GM12878 (cell line): ENCODE data around the gene STARD10. TPM values are rescaled to one million over a fixed set of nuclear protein-coding genes. Genes with fewer than 3 reads are reported as not detected.

Experiments
- ATAC-seq: fragments of 200-7000 bp; cut with Tn5 transposase; 3 replicates; pipeline ENCODE4 v1.9.1; 2020; ENCODE audit warnings: mild to moderate bottlenecking, moderate library complexity
- BruUV-seq: library from RNA; stranded (reverse); fragments of 400-500 nt; replicated peaks from 2 replicates; lab custom pipeline; 2021; lab: Mats Ljungman, UMichigan
- CTCF ChIA-PET: fragments of 300-600 bp; sonication (Branson Sonifier 250); formaldehyde crosslinking; extraction: SDS; loops from one replicate; lab custom pipeline; 2021; ENCODE audit warnings: inconsistent platforms; lab: Yijun Ruan, JAX
- POLR2A ChIA-PET: fragments of 350-600 bp; formaldehyde crosslinking; extraction: SDS; loops from one replicate; lab custom pipeline; 2021; ENCODE audit warnings: inconsistent platforms; lab: Charles Lee
- RAD21 ChIA-PET: fragments of 300-600 bp; sonication (Branson Sonifier 250); formaldehyde crosslinking; loops from one replicate; lab custom pipeline; 2023; ENCODE audit warnings: antibody characterized with exemption; ENCODE audit not compliant: unreplicated experiment; lab: Charles Lee
- SMC1A ChIA-PET: fragments of 300-600 bp; sonication (Branson Sonifier 250); formaldehyde crosslinking; loops from one replicate; lab custom pipeline; 2023; ENCODE audit not compliant: unreplicated experiment, uncharacterized antibody; lab: Charles Lee
- DNase-seq: peaks from one replicate; pipeline ENCODE4 v3.0.0-alpha.2; 2011; ENCODE audit warnings: low read depth, low spot score
- FAIRE-seq: peaks from 3 replicates; lab custom pipeline; 2011; peaks lifted over from hg19 to GRCh38; lab: Jason Lieb, UNC
- H2AFZ ChIP-seq: 2 replicates; pipeline ENCODE4 v1.6.0; 2011; ENCODE audit warnings: low read depth, low read length, control low read depth; ENCODE audit not compliant: control insufficient read depth
- H3K27ac ChIP-seq: 2 replicates; pipeline ENCODE4 v1.5.1; 2011; ENCODE audit warnings: control low read depth; ENCODE audit not compliant: control insufficient read depth, insufficient read depth
- H3K27me3 ChIP-seq, 2 experiments: replicated peaks in 1 of 2; 2 replicates each; pipeline versions ENCODE4 v1.6.0 to v1.6.1; 2011; ENCODE audit warnings: low read length in 1 of 2; ENCODE audit not compliant: control insufficient read depth in 2 of 2, insufficient read depth in 2 of 2
- H3K36me3 ChIP-seq, 2 experiments: 2 replicates each; pipeline ENCODE4 v1.5.1; 2011; ENCODE audit warnings: low read length in 1 of 2; ENCODE audit not compliant: control insufficient read depth in 2 of 2, insufficient read depth in 2 of 2
- H3K4me1 ChIP-seq: 2 replicates; pipeline ENCODE4 v1.6.1; 2011; ENCODE audit warnings: mild to moderate bottlenecking, low read length, moderate library complexity, mixed read lengths; ENCODE audit not compliant: control insufficient read depth, insufficient read depth
- H3K4me2 ChIP-seq: 2 replicates; pipeline ENCODE4 v1.6.0; 2011; ENCODE audit warnings: control low read depth; ENCODE audit not compliant: control insufficient read depth, insufficient read depth
- H3K4me3 ChIP-seq: fragments of 200-600 bp; sonication (generic); 2 replicates; pipeline ENCODE4 v1.5.1; 2016
- H3K79me2 ChIP-seq: 2 replicates; pipeline ENCODE4 v1.6.0; 2011; ENCODE audit warnings: low read length; ENCODE audit not compliant: control insufficient read depth, insufficient read depth
- H3K9ac ChIP-seq: 2 replicates; pipeline ENCODE4 v1.8.0; 2011; ENCODE audit warnings: low read length, control low read depth, mixed read lengths; ENCODE audit not compliant: control insufficient read depth, insufficient read depth
- H3K9me3 ChIP-seq: replicated peaks from 3 replicates; pipeline ENCODE4 v1.5.1; 2011; ENCODE audit warnings: mild to moderate bottlenecking, low read length; ENCODE audit not compliant: control insufficient read depth, insufficient read depth
- H4K20me1 ChIP-seq: 2 replicates; pipeline ENCODE4 v1.6.0; 2011; ENCODE audit not compliant: control insufficient read depth, insufficient read depth
- ATF7 ChIP-seq: fragments of 450-650 bp; IDR thresholded peaks from 2 replicates; pipeline ENCODE4 v1.6.1; 2016; ENCODE audit warnings: low read depth, mild to moderate bottlenecking
- CEBPB ChIP-seq, 2 experiments: fragments of 150-350 bp in 1 of 2; IDR thresholded peaks; 2 replicates each; pipeline ENCODE4 v1.6.1; 2012 to 2014; ENCODE audit warnings: low read depth in 2 of 2, low read length in 2 of 2, borderline replicate concordance in 1 of 2, inconsistent platforms in 1 of 2
- HCFC1 ChIP-seq: fragments of 150-350 bp; IDR thresholded peaks from 2 replicates; pipeline ENCODE4 v1.6.1; 2014; ENCODE audit warnings: low read length
- IKZF2 ChIP-seq, 2 experiments: fragments of 450-650 bp; IDR thresholded peaks; 2 replicates each; pipeline ENCODE4 v1.6.1; 2017; ENCODE audit warnings: mild to moderate bottlenecking in 2 of 2, moderate library complexity in 2 of 2
- KDM1A ChIP-seq: fragments of 200-600 bp; sonication (generic); IDR thresholded peaks from 2 replicates; pipeline ENCODE4 v1.6.1; 2016; ENCODE audit warnings: borderline replicate concordance
- SREBF1 ChIP-seq: IDR thresholded peaks from 2 replicates; pipeline ENCODE4 v1.6.1; 2012; ENCODE audit warnings: mild to moderate bottlenecking, low read length
- TCF3 ChIP-seq: IDR thresholded peaks from 2 replicates; pipeline ENCODE4 v1.6.1; 2012; ENCODE audit warnings: low read depth, mild to moderate bottlenecking, low read length, borderline replicate concordance; ENCODE audit not compliant: insufficient read depth
- ZNF217 ChIP-seq: fragments of 450-650 bp; IDR thresholded peaks from 2 replicates; pipeline ENCODE4 v1.6.1; 2017; ENCODE audit warnings: antibody characterized with exemption, mild to moderate bottlenecking
- WGBS: methylation state at CpG from one replicate; pipeline ENCODE4 v1.1.6; 2016; ENCODE audit warnings: low lambda C conversion rate; ENCODE audit not compliant: insufficient replicate concordance, insufficient coverage; ENCODE audit errors: missing lambda C conversion rate; 5-methylcytosine and 5-hydroxymethylcytosine counted together
- in situ Hi-C: fragments of 300-500 bp; cut with MboI; formaldehyde crosslinking; loops from 9 replicates; pipeline ENCODE4 v1.14.3; 2018; ENCODE audit warnings: mixed read lengths
- intact Hi-C: fragments of 100-400 bp; cut with micrococcal nuclease; formaldehyde crosslinking; loops from one replicate; pipeline ENCODE4 v1.14.2; 2022; ENCODE audit not compliant: unreplicated experiment
- polyA plus RNA-seq, 11 experiments: library from polyadenylated mRNA; depleted of rRNA in 4 of 11; unstranded in 6 of 11; stranded (reverse) in 5 of 11; fragments of >200 nt; fragmentation: Nextera tagmentation in 4 of 11; fragmentation: Illumina TruSeq in 1 of 11; extraction: Ambion mirVana in 4 of 11; extraction: Trizol in 1 of 11; gene quantifications; 1 replicate in 1 of 11; 2 replicates in 10 of 11; pipeline versions ENCODE4 v1.2.1 to v1.2.3, GENCODE V29; 2011 to 2016; ENCODE audit warnings: inconsistent platforms in 2 of 11, missing spikeins in 2 of 11, low read depth in 1 of 11
- total RNA-seq, 4 experiments: library from RNA; depleted of rRNA in 3 of 4; stranded (reverse); fragments of >200 nt in 3 of 4; fragmentation: Illumina TruSeq in 1 of 4; extraction: Trizol in 1 of 4; gene quantifications; 2 replicates each; pipeline versions ENCODE4 v1.2.1 to v1.2.3, GENCODE V29; 2013 to 2021
- TF ChIP-seq, protein P1 (sequence below): fragments of 450-650 bp; IDR thresholded peaks from 2 replicates; pipeline ENCODE4 v1.6.1; 2016; ENCODE audit warnings: mild to moderate bottlenecking

STARD10 gene
- total and polyA plus RNA-seq, 10 of the 15 experiments (the other 5 are each of a cell fraction or from before 2014, with no cell fraction given), result 0.15 to 43.2 (median 23.1) TPM

- Histone ChIP-seq H3K4me2 (no peak overlapping the region), H3K9me3 (no peaks in the 10 kb centered on the region), H4K20me1 (peaks cover 5% of the 10 kb centered on the region), H3K79me2 (peaks cover 5% of the 10 kb centered on the region), H2AFZ (no peak overlapping the region), H3K9ac (no peak overlapping the region), H3K36me3 (peaks cover 24 to 70% of the 10 kb centered on the region in 2 experiments), H3K4me3 (no peak overlapping the region), H3K27ac (no peak overlapping the region), H3K27me3 (no peaks in the 10 kb centered on the region), H3K4me1 (no peaks in the 10 kb centered on the region)
- WGBS, result 97% methylated on average over 11 of the region's 11 CpGs
- POLR2A ChIA-PET, result no interaction called here
- intact Hi-C loops, result no loop called here
- in situ Hi-C loops, result no loop called here
- TF ChIP-seq KDM1A (no peak), CEBPB (IDR thresholded peaks at IDR 0.05; ENCODE audit: borderline replicate concordance in 1 of 2, low read depth in 2 of 2, low read length in 2 of 2) (no peak), TCF3 (no peak), IKZF2 (IDR thresholded peaks at IDR 0.05) (no peak), ATF7 (no peak)
- CTCF ChIA-PET, result no interaction called here
- SMC1A ChIA-PET, result no interaction called here
- FAIRE-seq (no peak), ATAC-seq (no peak), DNase-seq (no peak)
- RAD21 ChIA-PET, result no interaction called here
- BruUV-seq, result no TSS peak
Observed at GRCh38 chr11:72710278-72710677, 83.6 kb downstream of the STARD10 start.

- intact Hi-C loops, result no loop called here
- ATAC-seq, result no peak
- Histone ChIP-seq H3K4me2 (no peak overlapping the region), H3K4me3 (no peak overlapping the region), H2AFZ (no peak overlapping the region), H3K27me3 (no peaks in the 10 kb centered on the region), H4K20me1 (peaks cover 5% of the 10 kb centered on the region; the same call in 1 of the 2 replicates), H3K9ac (no peak overlapping the region), H3K79me2 (peaks cover 2% of the 10 kb centered on the region), H3K4me1 (no peaks in the 10 kb centered on the region), H3K36me3 (peaks cover 29 to 64% of the 10 kb centered on the region in 2 experiments), H3K9me3 (no peaks in the 10 kb centered on the region), H3K27ac (no peak overlapping the region)
- CTCF ChIA-PET, result no interaction called here
- no peak for FAIRE-seq
- WGBS, result 98% methylated on average over 20 of the region's 20 CpGs
- DNase-seq, result no peak
- in situ Hi-C loops, result no loop called here
- SMC1A ChIA-PET, result no interaction called here
- BruUV-seq, result no TSS peak
- RAD21 ChIA-PET, result interaction anchor here (0.6 to 0.8 kb wide), 2 partner anchors 25 to 38 kb away, joined by 3 to 4 read pairs; no protein-coding TSS in a partner anchor
- POLR2A ChIA-PET, result no interaction called here
- TF ChIP-seq ZNF217 (no peak), HCFC1 (no peak), SREBF1 (no peak)
- TF ChIP-seq, protein P1, sequence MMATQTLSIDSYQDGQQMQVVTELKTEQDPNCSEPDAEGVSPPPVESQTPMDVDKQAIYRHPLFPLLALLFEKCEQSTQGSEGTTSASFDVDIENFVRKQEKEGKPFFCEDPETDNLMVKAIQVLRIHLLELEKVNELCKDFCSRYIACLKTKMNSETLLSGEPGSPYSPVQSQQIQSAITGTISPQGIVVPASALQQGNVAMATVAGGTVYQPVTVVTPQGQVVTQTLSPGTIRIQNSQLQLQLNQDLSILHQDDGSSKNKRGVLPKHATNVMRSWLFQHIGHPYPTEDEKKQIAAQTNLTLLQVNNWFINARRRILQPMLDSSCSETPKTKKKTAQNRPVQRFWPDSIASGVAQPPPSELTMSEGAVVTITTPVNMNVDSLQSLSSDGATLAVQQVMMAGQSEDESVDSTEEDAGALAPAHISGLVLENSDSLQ, result no peak
Observed at GRCh38 chr11:72709478-72710238, 84.2 kb downstream of the STARD10 start.
